Smooth muscle cell (in vitro differentiated cells): ENCODE data around the gene OTOP3. TPM values are rescaled to one million over a fixed set of nuclear protein-coding genes. Genes with fewer than 3 reads are reported as not detected.

Experiments
- DNase-seq: peaks from one replicate; lab custom pipeline; 2025; ENCODE audit not compliant: unreplicated experiment; lab: John Stamatoyannopoulos, UW
- H2AFZ ChIP-seq: fragments of 200-600 bp; sonication (generic); 2 replicates; pipeline ENCODE4 v1.6.0; 2016; ENCODE audit warnings: antibody characterized with exemption, low read depth, mild to moderate bottlenecking
- H3F3A ChIP-seq: fragments of 200-600 bp; sonication (generic); 2 replicates; pipeline ENCODE4 v1.6.0; 2017; ENCODE audit warnings: antibody characterized with exemption, low read depth
- H3K27ac ChIP-seq: fragments of 200-600 bp; sonication (generic); 2 replicates; pipeline ENCODE4 v1.5.1; 2016; ENCODE audit warnings: low read depth, mild to moderate bottlenecking
- H3K27me3 ChIP-seq: fragments of 200-600 bp; sonication (generic); 2 replicates; pipeline ENCODE4 v1.6.1; 2016; ENCODE audit warnings: low read depth, mild to moderate bottlenecking
- H3K36me3 ChIP-seq: fragments of 200-600 bp; sonication (generic); 2 replicates; pipeline ENCODE4 v1.5.1; 2016; ENCODE audit warnings: low read depth
- H3K4me1 ChIP-seq: fragments of 200-600 bp; sonication (generic); 2 replicates; pipeline ENCODE4 v1.5.1; 2016; ENCODE audit warnings: low read depth
- H3K4me2 ChIP-seq: fragments of 200-600 bp; sonication (generic); 2 replicates; pipeline ENCODE4 v1.6.0; 2016; ENCODE audit warnings: mild to moderate bottlenecking
- H3K4me3 ChIP-seq: fragments of 200-600 bp; sonication (generic); 2 replicates; pipeline ENCODE4 v1.5.1; 2016; ENCODE audit warnings: mild to moderate bottlenecking
- H3K79me2 ChIP-seq: fragments of 200-600 bp; sonication (generic); 2 replicates; pipeline ENCODE4 v1.6.0; 2016; ENCODE audit warnings: low read depth, mild to moderate bottlenecking
- H3K9ac ChIP-seq: fragments of 200-600 bp; sonication (generic); 2 replicates; pipeline ENCODE4 v1.6.0; 2016; ENCODE audit warnings: low read depth
- H3K9me3 ChIP-seq: fragments of 200-600 bp; sonication (generic); replicated peaks from 2 replicates; pipeline ENCODE4 v1.5.1; 2016; ENCODE audit warnings: low read depth
- H4K20me1 ChIP-seq: fragments of 200-600 bp; sonication (generic); 2 replicates; pipeline ENCODE4 v1.6.0; 2016; ENCODE audit warnings: low read depth
- WGBS: methylation state at CpG from one replicate; pipeline ENCODE4 v1.1.7; 2016; ENCODE audit warnings: low lambda C conversion rate; 5-methylcytosine and 5-hydroxymethylcytosine counted together
- polyA plus RNA-seq: library from polyadenylated mRNA; unstranded; fragments of >200 nt; fragmentation: Nextera tagmentation; extraction: Ambion mirVana; gene quantifications from 2 replicates; pipeline ENCODE4 v1.2.1, GENCODE V29; 2016
- total RNA-seq: library from RNA; depleted of rRNA; stranded (reverse); fragments of >200 nt; gene quantifications from 2 replicates; pipeline ENCODE4 v1.2.3, GENCODE V29; 2014
- TF ChIP-seq, protein P1 (sequence below): fragments of 200-600 bp; sonication (generic); IDR thresholded peaks from 2 replicates; pipeline ENCODE4 v1.5.1; 2017; ENCODE audit warnings: borderline replicate concordance, mild to moderate bottlenecking, antibody characterized with exemption; ENCODE audit not compliant: insufficient read depth, poor library complexity, severe bottlenecking

Gene OTOP3
- total and polyA plus RNA-seq, 2 experiments from 2014 or later, result not detected

DNA sequence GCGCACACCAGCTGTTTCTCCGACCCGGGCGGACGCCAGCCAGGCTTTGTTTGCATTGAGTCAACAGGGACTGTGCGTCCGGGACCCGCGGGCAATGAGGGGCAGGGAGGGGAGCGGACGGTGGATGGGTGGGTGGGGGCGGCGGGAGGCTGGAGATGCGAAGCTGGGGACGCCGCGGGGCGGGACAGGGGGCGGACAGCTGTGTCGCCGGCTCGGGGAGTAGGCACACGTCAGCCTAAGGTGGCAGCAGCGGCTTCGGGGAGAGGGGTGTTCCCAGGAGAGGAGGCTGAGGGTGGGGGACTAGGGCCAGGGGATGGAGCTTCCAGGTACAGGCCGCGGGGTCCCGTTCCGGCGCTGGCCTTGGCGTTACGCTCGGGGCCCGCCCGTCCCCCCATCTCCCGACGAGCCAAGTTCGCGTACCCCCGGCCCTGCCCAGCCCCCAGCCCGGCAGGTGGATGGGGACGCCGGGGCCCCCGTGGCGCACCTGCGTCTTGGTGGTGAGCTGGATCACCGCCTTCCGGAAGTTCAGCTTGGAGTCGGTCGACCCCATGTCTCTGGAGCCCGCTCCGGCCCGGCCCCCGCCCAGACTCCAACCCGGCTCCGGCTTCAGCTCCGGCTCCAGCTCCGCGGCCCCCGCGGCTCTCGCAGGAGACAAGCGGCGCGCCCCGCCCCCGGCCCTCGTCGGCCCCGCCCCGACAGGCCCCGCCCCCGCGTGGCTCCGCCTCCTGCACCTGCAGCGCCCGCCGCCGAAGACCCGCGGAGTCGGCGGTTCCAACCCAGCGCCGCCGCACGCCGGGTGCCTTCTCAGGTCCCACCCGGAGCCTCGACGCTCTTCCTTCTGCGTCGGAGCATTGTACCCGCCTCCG lies 36.6 kb downstream of the OTOP3 start, which contains the start of gene HID1:
Gene HID1, minus strand, starts transcription at position 653 of the 866 bp plus-strand sequence. Its CDS starts 103 bp downstream, at position 550.
- H3K27me3 ChIP-seq, result peaks cover 45% of the 10 kb centered on the region
- H3K36me3 ChIP-seq, result no peaks in the 10 kb centered on the region
- peak within 1 kb of the TSS; percentile 93 for H3K4me2 ChIP-seq
- TF ChIP-seq, protein P1, sequence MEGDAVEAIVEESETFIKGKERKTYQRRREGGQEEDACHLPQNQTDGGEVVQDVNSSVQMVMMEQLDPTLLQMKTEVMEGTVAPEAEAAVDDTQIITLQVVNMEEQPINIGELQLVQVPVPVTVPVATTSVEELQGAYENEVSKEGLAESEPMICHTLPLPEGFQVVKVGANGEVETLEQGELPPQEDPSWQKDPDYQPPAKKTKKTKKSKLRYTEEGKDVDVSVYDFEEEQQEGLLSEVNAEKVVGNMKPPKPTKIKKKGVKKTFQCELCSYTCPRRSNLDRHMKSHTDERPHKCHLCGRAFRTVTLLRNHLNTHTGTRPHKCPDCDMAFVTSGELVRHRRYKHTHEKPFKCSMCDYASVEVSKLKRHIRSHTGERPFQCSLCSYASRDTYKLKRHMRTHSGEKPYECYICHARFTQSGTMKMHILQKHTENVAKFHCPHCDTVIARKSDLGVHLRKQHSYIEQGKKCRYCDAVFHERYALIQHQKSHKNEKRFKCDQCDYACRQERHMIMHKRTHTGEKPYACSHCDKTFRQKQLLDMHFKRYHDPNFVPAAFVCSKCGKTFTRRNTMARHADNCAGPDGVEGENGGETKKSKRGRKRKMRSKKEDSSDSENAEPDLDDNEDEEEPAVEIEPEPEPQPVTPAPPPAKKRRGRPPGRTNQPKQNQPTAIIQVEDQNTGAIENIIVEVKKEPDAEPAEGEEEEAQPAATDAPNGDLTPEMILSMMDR, result no peak
- no peaks in the 10 kb centered on the region for H3K79me2 ChIP-seq
- H3K4me3 ChIP-seq, result peak within 1 kb of the TSS; percentile 63
- no peak for DNase-seq
- no peaks in the 10 kb centered on the region for H4K20me1 ChIP-seq
- H2AFZ ChIP-seq, result no peak within 1 kb of the TSS
- H3K9me3 ChIP-seq, result no peaks in the 10 kb centered on the region
- H3K27ac ChIP-seq, result no peak within 1 kb of the TSS
- no peak within 1 kb of the TSS for H3K9ac ChIP-seq
- no peaks in the 10 kb centered on the region for H3F3A ChIP-seq
- WGBS, result 1% methylated on average over 15 of the region's 95 CpGs
- H3K4me1 ChIP-seq, result no peaks in the 10 kb centered on the region

DNA sequence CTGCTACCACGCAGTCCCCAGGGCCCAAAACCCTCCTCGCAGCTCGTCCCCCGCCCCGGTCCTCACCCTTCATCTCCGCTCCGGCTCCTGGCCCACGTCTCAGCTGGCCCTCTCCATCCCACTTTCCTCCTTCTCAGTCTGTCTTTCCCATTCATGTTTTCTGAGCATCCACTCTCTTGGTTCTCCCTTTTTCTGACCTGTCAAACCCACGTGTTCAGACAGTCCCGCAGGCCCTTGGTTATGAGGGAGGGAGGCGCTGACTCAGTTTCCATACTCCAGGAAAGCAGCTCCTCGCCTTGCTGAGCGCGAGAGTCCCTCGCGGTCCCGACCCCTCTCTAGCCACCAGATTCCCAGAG lies 37.3 kb downstream of the OTOP3 start:
- H2AFZ ChIP-seq, result no peak overlapping the region
- WGBS, result 30% methylated on average over 15 of the region's 17 CpGs
- no peak overlapping the region for H3K27ac ChIP-seq
- no peak overlapping the region for H3K9ac ChIP-seq
- peak overlapping the region; percentile 63 for H3K4me3 ChIP-seq
- H4K20me1 ChIP-seq, result no peaks in the 10 kb centered on the region
- H3K9me3 ChIP-seq, result no peaks in the 10 kb centered on the region
- H3K4me2 ChIP-seq, result peak overlapping the region; percentile 93
- no peaks in the 10 kb centered on the region for H3K4me1 ChIP-seq
- DNase-seq, result no peak
- no peaks in the 10 kb centered on the region for H3K79me2 ChIP-seq
- no peaks in the 10 kb centered on the region for H3K36me3 ChIP-seq
- TF ChIP-seq, protein P1, result no peak
- no peaks in the 10 kb centered on the region for H3F3A ChIP-seq
- H3K27me3 ChIP-seq, result peaks cover 45% of the 10 kb centered on the region

DNA sequence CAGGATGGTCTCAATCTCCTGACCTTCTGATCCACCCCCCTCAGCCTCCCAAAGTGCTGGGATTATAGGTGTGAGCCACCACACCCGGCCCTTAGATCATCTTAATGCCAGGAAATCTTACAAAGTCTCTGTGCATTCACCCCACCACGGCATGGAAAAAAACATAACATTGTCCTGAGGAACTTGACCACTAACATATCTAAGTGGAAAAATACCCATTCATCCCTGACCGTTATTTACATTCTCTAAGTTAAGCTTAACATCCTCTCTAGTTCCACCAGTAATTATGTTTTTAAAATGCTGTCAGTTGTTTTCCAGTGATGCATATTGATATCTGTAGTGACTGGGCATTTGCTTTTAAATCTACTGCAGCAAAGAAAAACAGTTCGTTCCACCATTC lies 40.2 kb downstream of the OTOP3 start:
- no peaks in the 10 kb centered on the region for H3K36me3 ChIP-seq
- H3K9me3 ChIP-seq, result no peaks in the 10 kb centered on the region
- no peaks in the 10 kb centered on the region for H3K79me2 ChIP-seq
- H3K27me3 ChIP-seq, result peaks cover 45% of the 10 kb centered on the region
- H3K9ac ChIP-seq, result no peak overlapping the region
- H3F3A ChIP-seq, result no peaks in the 10 kb centered on the region
- H3K4me1 ChIP-seq, result no peaks in the 10 kb centered on the region
- no peaks in the 10 kb centered on the region for H4K20me1 ChIP-seq
- H2AFZ ChIP-seq, result no peak overlapping the region
- H3K4me2 ChIP-seq, result no peak overlapping the region
- H3K4me3 ChIP-seq, result no peak overlapping the region
- 73% methylated on average over 4 of the region's 4 CpGs for WGBS
- no peak for DNase-seq
- TF ChIP-seq, protein P1, result no peak
- no peak overlapping the region for H3K27ac ChIP-seq

DNA sequence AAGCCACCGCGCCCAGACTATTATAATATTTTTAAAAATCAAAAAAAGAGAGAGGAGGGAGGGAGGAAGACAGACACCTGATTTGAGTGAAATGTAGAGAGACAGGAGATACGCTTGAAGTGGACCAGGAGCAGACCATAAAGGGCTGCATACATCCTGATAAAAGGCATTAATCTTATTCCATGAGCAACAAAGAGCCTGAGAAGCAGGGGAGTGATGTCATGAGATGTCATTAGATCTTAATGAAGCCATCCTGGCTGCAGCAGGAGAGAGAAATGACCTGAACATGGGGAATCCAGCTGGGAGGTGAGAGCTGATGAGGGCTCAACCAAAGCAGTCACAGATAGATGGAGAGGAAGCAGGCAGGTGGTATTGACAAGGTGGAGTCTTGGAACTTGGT lies 42.1 kb downstream of the OTOP3 start:
- H3K9ac ChIP-seq, result no peak overlapping the region
- H3K79me2 ChIP-seq, result no peaks in the 10 kb centered on the region
- no peaks in the 10 kb centered on the region for H4K20me1 ChIP-seq
- H3K27ac ChIP-seq, result no peak overlapping the region
- TF ChIP-seq, protein P1, result no peak
- H2AFZ ChIP-seq, result no peak overlapping the region
- H3K36me3 ChIP-seq, result no peaks in the 10 kb centered on the region
- WGBS, result 98% methylated on average over 3 of the region's 3 CpGs
- H3K4me1 ChIP-seq, result peaks cover 6% of the 10 kb centered on the region
- no peak for DNase-seq
- H3K4me2 ChIP-seq, result no peak overlapping the region
- no peak overlapping the region for H3K4me3 ChIP-seq
- H3K9me3 ChIP-seq, result no peaks in the 10 kb centered on the region
- H3K27me3 ChIP-seq, result peaks cover 27% of the 10 kb centered on the region
- peaks cover 3% of the 10 kb centered on the region for H3F3A ChIP-seq
